GM12878 (cell line): ENCODE data around the gene PPEF1. TPM values are rescaled to one million over a fixed set of nuclear protein-coding genes. Genes with fewer than 3 reads are reported as not detected.

Experiments used
- ATAC-seq: fragments of 200-7000 bp; cut with Tn5 transposase; 3 replicates; pipeline ENCODE4 v1.9.1; 2020; ENCODE audit warnings: mild to moderate bottlenecking, moderate library complexity
- BruUV-seq: library from RNA; stranded (reverse); fragments of 400-500 nt; replicated peaks from 2 replicates; lab custom pipeline; 2021; lab: Mats Ljungman, UMichigan
- CTCF ChIA-PET: fragments of 300-600 bp; sonication (Branson Sonifier 250); formaldehyde crosslinking; extraction: SDS; loops from one replicate; lab custom pipeline; 2021; ENCODE audit warnings: inconsistent platforms; lab: Yijun Ruan, JAX
- POLR2A ChIA-PET: fragments of 350-600 bp; formaldehyde crosslinking; extraction: SDS; loops from one replicate; lab custom pipeline; 2021; ENCODE audit warnings: inconsistent platforms; lab: Charles Lee
- RAD21 ChIA-PET: fragments of 300-600 bp; sonication (Branson Sonifier 250); formaldehyde crosslinking; loops from one replicate; lab custom pipeline; 2023; ENCODE audit warnings: antibody characterized with exemption; ENCODE audit not compliant: unreplicated experiment; lab: Charles Lee
- SMC1A ChIA-PET: fragments of 300-600 bp; sonication (Branson Sonifier 250); formaldehyde crosslinking; loops from one replicate; lab custom pipeline; 2023; ENCODE audit not compliant: unreplicated experiment, uncharacterized antibody; lab: Charles Lee
- DNase-seq: peaks from one replicate; pipeline ENCODE4 v3.0.0-alpha.2; 2011; ENCODE audit warnings: low read depth, low spot score
- FAIRE-seq: peaks from 3 replicates; lab custom pipeline; 2011; peaks lifted over from hg19 to GRCh38; lab: Jason Lieb, UNC
- H2AFZ ChIP-seq: 2 replicates; pipeline ENCODE4 v1.6.0; 2011; ENCODE audit warnings: low read depth, low read length, control low read depth; ENCODE audit not compliant: control insufficient read depth
- H3K27ac ChIP-seq: 2 replicates; pipeline ENCODE4 v1.5.1; 2011; ENCODE audit warnings: control low read depth; ENCODE audit not compliant: control insufficient read depth, insufficient read depth
- H3K27me3 ChIP-seq, 2 experiments: replicated peaks in 1 of 2; 2 replicates each; pipeline versions ENCODE4 v1.6.0 to v1.6.1; 2011; ENCODE audit warnings: low read length in 1 of 2; ENCODE audit not compliant: control insufficient read depth in 2 of 2, insufficient read depth in 2 of 2
- H3K36me3 ChIP-seq, 2 experiments: 2 replicates each; pipeline ENCODE4 v1.5.1; 2011; ENCODE audit warnings: low read length in 1 of 2; ENCODE audit not compliant: control insufficient read depth in 2 of 2, insufficient read depth in 2 of 2
- H3K4me1 ChIP-seq: 2 replicates; pipeline ENCODE4 v1.6.1; 2011; ENCODE audit warnings: mild to moderate bottlenecking, low read length, moderate library complexity, mixed read lengths; ENCODE audit not compliant: control insufficient read depth, insufficient read depth
- H3K4me2 ChIP-seq: 2 replicates; pipeline ENCODE4 v1.6.0; 2011; ENCODE audit warnings: control low read depth; ENCODE audit not compliant: control insufficient read depth, insufficient read depth
- H3K4me3 ChIP-seq: fragments of 200-600 bp; sonication (generic); 2 replicates; pipeline ENCODE4 v1.5.1; 2016
- H3K79me2 ChIP-seq: 2 replicates; pipeline ENCODE4 v1.6.0; 2011; ENCODE audit warnings: low read length; ENCODE audit not compliant: control insufficient read depth, insufficient read depth
- H3K9ac ChIP-seq: 2 replicates; pipeline ENCODE4 v1.8.0; 2011; ENCODE audit warnings: low read length, control low read depth, mixed read lengths; ENCODE audit not compliant: control insufficient read depth, insufficient read depth
- H3K9me3 ChIP-seq: replicated peaks from 3 replicates; pipeline ENCODE4 v1.5.1; 2011; ENCODE audit warnings: mild to moderate bottlenecking, low read length; ENCODE audit not compliant: control insufficient read depth, insufficient read depth
- H4K20me1 ChIP-seq: 2 replicates; pipeline ENCODE4 v1.6.0; 2011; ENCODE audit not compliant: control insufficient read depth, insufficient read depth
- BACH1 ChIP-seq: fragments of 450-650 bp; IDR thresholded peaks from 2 replicates; pipeline ENCODE4 v1.6.1; 2017; ENCODE audit warnings: mild to moderate bottlenecking, borderline replicate concordance
- CBX5 ChIP-seq: sonication (generic); IDR thresholded peaks from 2 replicates; pipeline ENCODE4 v1.6.1; 2016; ENCODE audit warnings: low read depth, moderate library complexity, mild to moderate bottlenecking, inconsistent platforms
- CREB1 ChIP-seq: IDR thresholded peaks from 2 replicates; pipeline ENCODE4 v1.6.1; 2012; ENCODE audit warnings: low read depth, mild to moderate bottlenecking, inconsistent platforms
- GATAD2B ChIP-seq: fragments of 450-650 bp; conservative IDR thresholded peaks from 2 replicates; pipeline ENCODE4 v1.6.1; 2017; ENCODE audit warnings: low read depth, mild to moderate bottlenecking, moderate library complexity
- HSF1 ChIP-seq: fragments of 150-350 bp; IDR thresholded peaks from 2 replicates; pipeline ENCODE4 v1.6.1; 2014; ENCODE audit warnings: mild to moderate bottlenecking, low read depth, low read length
- KDM1A ChIP-seq: fragments of 200-600 bp; sonication (generic); IDR thresholded peaks from 2 replicates; pipeline ENCODE4 v1.6.1; 2016; ENCODE audit warnings: borderline replicate concordance
- MEF2A ChIP-seq: IDR thresholded peaks from 2 replicates; pipeline ENCODE4 v1.6.1; 2011; ENCODE audit warnings: low read depth, mild to moderate bottlenecking, low read length, moderate library complexity; ENCODE audit not compliant: insufficient read depth
- RAD51 ChIP-seq: fragments of 450-650 bp; IDR thresholded peaks from 2 replicates; pipeline ENCODE4 v1.6.1; 2016; ENCODE audit warnings: moderate library complexity, mild to moderate bottlenecking, inconsistent platforms
- RFX5 ChIP-seq: IDR thresholded peaks from 2 replicates; pipeline ENCODE4 v1.6.1; 2011; ENCODE audit warnings: low read depth, low read length, improper control_type of control experiment
- SMARCA5 ChIP-seq: fragments of 450-650 bp; IDR thresholded peaks from 2 replicates; pipeline ENCODE4 v1.6.1; 2017; ENCODE audit warnings: mild to moderate bottlenecking
- SREBF2 ChIP-seq: IDR thresholded peaks from 2 replicates; pipeline ENCODE4 v1.6.1; 2012; ENCODE audit warnings: mild to moderate bottlenecking, low read length
- STAT1 ChIP-seq: fragments of 450-650 bp; conservative IDR thresholded peaks from 2 replicates; pipeline ENCODE4 v1.6.1; 2014; ENCODE audit warnings: antibody characterized with exemption, mild to moderate bottlenecking
- TCF12 ChIP-seq: IDR thresholded peaks from 2 replicates; pipeline ENCODE4 v1.6.1; 2011; ENCODE audit warnings: low read depth, mild to moderate bottlenecking, low read length
- YBX1 ChIP-seq: fragments of 450-650 bp; IDR thresholded peaks from 2 replicates; pipeline ENCODE4 v1.6.1; 2016; ENCODE audit warnings: antibody characterized with exemption
- WGBS: methylation state at CpG from one replicate; pipeline ENCODE4 v1.1.6; 2016; ENCODE audit warnings: low lambda C conversion rate; ENCODE audit not compliant: insufficient replicate concordance, insufficient coverage; ENCODE audit errors: missing lambda C conversion rate; 5-methylcytosine and 5-hydroxymethylcytosine counted together
- in situ Hi-C: fragments of 300-500 bp; cut with MboI; formaldehyde crosslinking; loops from 9 replicates; pipeline ENCODE4 v1.14.3; 2018; ENCODE audit warnings: mixed read lengths
- intact Hi-C: fragments of 100-400 bp; cut with micrococcal nuclease; formaldehyde crosslinking; loops from one replicate; pipeline ENCODE4 v1.14.2; 2022; ENCODE audit not compliant: unreplicated experiment
- polyA plus RNA-seq, 11 experiments: library from polyadenylated mRNA; depleted of rRNA in 4 of 11; unstranded in 6 of 11; stranded (reverse) in 5 of 11; fragments of >200 nt; fragmentation: Nextera tagmentation in 4 of 11; fragmentation: Illumina TruSeq in 1 of 11; extraction: Ambion mirVana in 4 of 11; extraction: Trizol in 1 of 11; gene quantifications; 1 replicate in 1 of 11; 2 replicates in 10 of 11; pipeline versions ENCODE4 v1.2.1 to v1.2.3, GENCODE V29; 2011 to 2016; ENCODE audit warnings: inconsistent platforms in 2 of 11, missing spikeins in 2 of 11, low read depth in 1 of 11
- total RNA-seq, 4 experiments: library from RNA; depleted of rRNA in 3 of 4; stranded (reverse); fragments of >200 nt in 3 of 4; fragmentation: Illumina TruSeq in 1 of 4; extraction: Trizol in 1 of 4; gene quantifications; 2 replicates each; pipeline versions ENCODE4 v1.2.1 to v1.2.3, GENCODE V29; 2013 to 2021
- TF ChIP-seq, protein P1 (sequence below): fragments of 450-650 bp; IDR thresholded peaks from 2 replicates; pipeline ENCODE4 v1.6.1; 2017; ENCODE audit warnings: borderline replicate concordance

PPEF1 gene
- total and polyA plus RNA-seq, 10 of the 15 experiments (the other 5 are each of a cell fraction or from before 2014, with no cell fraction given), result 0.24 to 2.2 (median 0.50) TPM

- ChIA-PET CTCF (interaction anchor here (0.9 kb wide), 1 partner anchor 11 kb away, joined by 3 read pairs; no protein-coding TSS in a partner anchor), POLR2A (interaction anchor here (0.6 kb wide), 1 partner anchor 141 kb away, joined by 3 read pairs; no protein-coding TSS in a partner anchor), RAD21 (no interaction called here), SMC1A (interaction anchor here (1.0 kb wide), 2 partner anchors 36 to 39 kb away, joined by 3 to 6 read pairs; no protein-coding TSS in a partner anchor)
- FAIRE-seq (no peak), DNase-seq (no peak), ATAC-seq (no peak)
- Histone ChIP-seq H3K27me3 (no peaks in the 10 kb centered on the region), H3K4me3 (no peak overlapping the region), H3K9me3 (no peaks in the 10 kb centered on the region), H3K4me2 (no peak overlapping the region), H3K4me1 (no peaks in the 10 kb centered on the region), H3K79me2 (no peaks in the 10 kb centered on the region), H3K36me3 (no peaks in the 10 kb centered on the region), H3K27ac (no peak overlapping the region), H4K20me1 (no peaks in the 10 kb centered on the region), H3K9ac (no peak overlapping the region), H2AFZ (no peak overlapping the region)
- no peak for TF ChIP-seq SMARCA5
- TF ChIP-seq YBX1, result no peak
- TF ChIP-seq, protein P1, sequence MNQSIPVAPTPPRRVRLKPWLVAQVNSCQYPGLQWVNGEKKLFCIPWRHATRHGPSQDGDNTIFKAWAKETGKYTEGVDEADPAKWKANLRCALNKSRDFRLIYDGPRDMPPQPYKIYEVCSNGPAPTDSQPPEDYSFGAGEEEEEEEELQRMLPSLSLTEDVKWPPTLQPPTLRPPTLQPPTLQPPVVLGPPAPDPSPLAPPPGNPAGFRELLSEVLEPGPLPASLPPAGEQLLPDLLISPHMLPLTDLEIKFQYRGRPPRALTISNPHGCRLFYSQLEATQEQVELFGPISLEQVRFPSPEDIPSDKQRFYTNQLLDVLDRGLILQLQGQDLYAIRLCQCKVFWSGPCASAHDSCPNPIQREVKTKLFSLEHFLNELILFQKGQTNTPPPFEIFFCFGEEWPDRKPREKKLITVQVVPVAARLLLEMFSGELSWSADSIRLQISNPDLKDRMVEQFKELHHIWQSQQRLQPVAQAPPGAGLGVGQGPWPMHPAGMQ, result no peak
- TF ChIP-seq MEF2A, result no peak
- no peak for TF ChIP-seq CREB1
- no peak for TF ChIP-seq HSF1
- no peak for TF ChIP-seq CBX5
- TF ChIP-seq RAD51, result no peak
- TF ChIP-seq SREBF2, result no peak
- no peak for TF ChIP-seq GATAD2B
- no peak for TF ChIP-seq TCF12
- no peak for TF ChIP-seq RFX5
- no peak for TF ChIP-seq BACH1
- TF ChIP-seq KDM1A, result no peak
- TF ChIP-seq STAT1, result no peak
- no TSS peak for BruUV-seq
- WGBS, result 66% methylated on average over 10 of the region's 10 CpGs
- intact Hi-C loops (no loop called here), in situ Hi-C loops (no loop called here)
Measured at GRCh38 chrX:18871161-18871890, 163.9 kb downstream of the PPEF1 start.
